Measurements from ENCODE around the gene CFAP299. TPM values are rescaled to one million over a fixed set of nuclear protein-coding genes. Genes with fewer than 3 reads are reported as not detected.
"Not testable (repeated sequence)": the region's sequence is repeated elsewhere in the genome, so short reads cannot be mapped to it uniquely, and the experiment has no call there.

Gene CFAP299
- total RNA-seq, 2 donors from 2014 or later: not detected

GRCh38 chr4:80619070-80619674, 283.6 kb downstream of the CFAP299 start:
- no peak overlapping the region for H3K27ac ChIP-seq
- ATAC-seq (ENCODE audit: insufficient number of reproducible peaks, low FRiP score, low read depth) (no peak), DNase-seq (ENCODE audit: low spot score) (no peak)
- no peaks in the 10 kb centered on the region for H3K27me3 ChIP-seq (replicated peaks; ENCODE audit: insufficient read depth)
- H3K36me3 ChIP-seq: no peaks in the 10 kb centered on the region
- no peak overlapping the region for H3K4me3 ChIP-seq
- no peaks in the 10 kb centered on the region for H3K9me3 ChIP-seq
- TF ChIP-seq, protein P1, sequence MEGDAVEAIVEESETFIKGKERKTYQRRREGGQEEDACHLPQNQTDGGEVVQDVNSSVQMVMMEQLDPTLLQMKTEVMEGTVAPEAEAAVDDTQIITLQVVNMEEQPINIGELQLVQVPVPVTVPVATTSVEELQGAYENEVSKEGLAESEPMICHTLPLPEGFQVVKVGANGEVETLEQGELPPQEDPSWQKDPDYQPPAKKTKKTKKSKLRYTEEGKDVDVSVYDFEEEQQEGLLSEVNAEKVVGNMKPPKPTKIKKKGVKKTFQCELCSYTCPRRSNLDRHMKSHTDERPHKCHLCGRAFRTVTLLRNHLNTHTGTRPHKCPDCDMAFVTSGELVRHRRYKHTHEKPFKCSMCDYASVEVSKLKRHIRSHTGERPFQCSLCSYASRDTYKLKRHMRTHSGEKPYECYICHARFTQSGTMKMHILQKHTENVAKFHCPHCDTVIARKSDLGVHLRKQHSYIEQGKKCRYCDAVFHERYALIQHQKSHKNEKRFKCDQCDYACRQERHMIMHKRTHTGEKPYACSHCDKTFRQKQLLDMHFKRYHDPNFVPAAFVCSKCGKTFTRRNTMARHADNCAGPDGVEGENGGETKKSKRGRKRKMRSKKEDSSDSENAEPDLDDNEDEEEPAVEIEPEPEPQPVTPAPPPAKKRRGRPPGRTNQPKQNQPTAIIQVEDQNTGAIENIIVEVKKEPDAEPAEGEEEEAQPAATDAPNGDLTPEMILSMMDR (IDR thresholded peaks at IDR 0.05): no peak
- no peaks in the 10 kb centered on the region for H3K4me1 ChIP-seq (ENCODE audit: control insufficient read depth in 1 of 2, low read depth in 2 of 2)

- no peak overlapping the region for H3K27ac ChIP-seq
- no peaks in the 10 kb centered on the region for H3K9me3 ChIP-seq
- no peak overlapping the region for H3K4me3 ChIP-seq
- no peaks in the 10 kb centered on the region for H3K36me3 ChIP-seq
- no peaks in the 10 kb centered on the region for H3K27me3 ChIP-seq (replicated peaks; ENCODE audit: insufficient read depth)
- no peak for DNase-seq (ENCODE audit: low spot score)
- ATAC-seq (ENCODE audit: insufficient number of reproducible peaks, low FRiP score, low read depth): no peak
- TF ChIP-seq, protein P1 (IDR thresholded peaks at IDR 0.05): no peak
- H3K4me1 ChIP-seq (ENCODE audit: control insufficient read depth in 1 of 2, low read depth in 2 of 2): no peaks in the 10 kb centered on the region
These were observed 296.3 kb downstream of the CFAP299 start for GRCh38 chr4:80631861-80632260.

DNA sequence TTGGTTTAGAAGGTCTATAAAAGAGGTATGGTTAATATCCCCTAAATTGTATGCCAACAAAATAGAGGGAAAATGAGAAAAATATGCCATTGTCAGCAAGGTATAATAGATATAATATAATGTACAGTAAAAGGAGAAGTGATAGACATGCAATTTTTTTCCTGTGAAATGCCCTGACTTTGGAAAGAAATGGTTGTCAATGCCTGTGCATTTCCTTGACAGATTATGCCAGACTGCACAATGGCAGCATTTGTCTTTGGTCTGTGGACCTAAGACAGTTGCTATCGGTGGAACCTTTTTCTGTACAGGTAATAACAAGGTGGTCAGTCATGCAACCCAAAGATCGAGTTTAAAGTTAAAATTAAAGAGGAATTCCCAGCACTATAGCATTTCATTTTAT, 301.7 kb downstream of the CFAP299 start:
- DNase-seq (ENCODE audit: low spot score) (no peak), ATAC-seq (ENCODE audit: insufficient number of reproducible peaks, low FRiP score, low read depth) (no peak)
- Histone ChIP-seq H3K9me3 (no peaks in the 10 kb centered on the region), H3K4me3 (no peak overlapping the region), H3K4me1 (ENCODE audit: control insufficient read depth in 1 of 2, low read depth in 2 of 2) (no peaks in the 10 kb centered on the region), H3K27me3 (replicated peaks; ENCODE audit: insufficient read depth) (no peaks in the 10 kb centered on the region), H3K27ac (no peak overlapping the region), H3K36me3 (no peaks in the 10 kb centered on the region)
- TF ChIP-seq, protein P1 (IDR thresholded peaks at IDR 0.05): no peak

DNA sequence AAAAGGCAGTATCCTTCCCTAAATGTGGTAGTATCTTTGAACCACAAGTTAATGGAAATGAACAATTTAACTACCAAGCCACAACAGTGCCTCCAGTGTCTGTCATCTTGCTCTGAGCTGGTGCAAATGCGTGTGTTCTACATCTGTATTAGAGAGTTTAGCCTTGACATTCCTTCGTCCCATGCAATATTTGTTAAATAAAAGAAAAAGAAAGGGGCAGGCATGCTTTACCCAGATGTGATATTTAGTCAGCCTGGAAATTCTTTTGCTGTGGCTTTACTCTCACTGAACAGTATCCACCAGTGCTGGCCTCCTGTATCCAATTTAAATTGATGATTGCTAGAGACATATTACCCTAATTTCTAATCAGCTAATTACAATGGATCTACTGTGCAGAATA, 310.5 kb downstream of the CFAP299 start:
- H3K4me3 ChIP-seq: no peak overlapping the region
- H3K9me3 ChIP-seq: no peaks in the 10 kb centered on the region
- no peak overlapping the region for H3K27ac ChIP-seq
- no peak for DNase-seq (ENCODE audit: low spot score)
- TF ChIP-seq, protein P1 (IDR thresholded peaks at IDR 0.05): no peak
- H3K36me3 ChIP-seq: no peaks in the 10 kb centered on the region
- no peaks in the 10 kb centered on the region for H3K4me1 ChIP-seq (ENCODE audit: control insufficient read depth in 1 of 2, low read depth in 2 of 2)
- H3K27me3 ChIP-seq (replicated peaks; ENCODE audit: insufficient read depth): no peaks in the 10 kb centered on the region
- ATAC-seq (ENCODE audit: insufficient number of reproducible peaks, low FRiP score, low read depth): no peak

GRCh38 chr4:80655662-80656061, 320.1 kb downstream of the CFAP299 start:
- no peak for ATAC-seq (ENCODE audit: insufficient number of reproducible peaks, low FRiP score, low read depth)
- TF ChIP-seq, protein P1 (IDR thresholded peaks at IDR 0.05): no peak
- H3K27ac ChIP-seq: no peak overlapping the region
- H3K36me3 ChIP-seq: no peaks in the 10 kb centered on the region
- DNase-seq (ENCODE audit: low spot score): no peak
- no peaks in the 10 kb centered on the region for H3K9me3 ChIP-seq
- H3K4me3 ChIP-seq: no peak overlapping the region
- H3K4me1 ChIP-seq (ENCODE audit: control insufficient read depth in 1 of 2, low read depth in 2 of 2): no peaks in the 10 kb centered on the region
- no peaks in the 10 kb centered on the region for H3K27me3 ChIP-seq (replicated peaks; ENCODE audit: insufficient read depth)

- not testable (repeated sequence) for DNase-seq (ENCODE audit: low spot score); H3K4me3 ChIP-seq; H3K9me3 ChIP-seq; ATAC-seq (ENCODE audit: insufficient number of reproducible peaks, low FRiP score, low read depth); H3K36me3 ChIP-seq; H3K4me1 ChIP-seq (ENCODE audit: control insufficient read depth in 1 of 2, low read depth in 2 of 2); H3K27ac ChIP-seq; H3K27me3 ChIP-seq (replicated peaks; ENCODE audit: insufficient read depth)
These were observed 334.6 kb downstream of the CFAP299 start for GRCh38 chr4:80670118-80670517.
